RWPE2 (cell line): Measurements from ENCODE around the gene OR52N2.
A peak's percentile ranks its signal among the peaks of the same experiment; 100 is the strongest.

Experiments used
- ATAC-seq: fragments of 200-7000 bp; cut with Tn5 transposase; 3 replicates; pipeline ENCODE4 v1.9.1; 2021; ENCODE audit warnings: low read depth
- DNase-seq: peaks from one replicate; pipeline ENCODE4 v3.0.0-alpha.2; 2020; ENCODE audit warnings: low spot score
- H3K27ac ChIP-seq: fragments of 450-650 bp; 2 replicates; pipeline ENCODE4 v1.5.1; 2017; ENCODE audit warnings: mild to moderate bottlenecking; ENCODE audit not compliant: poor library complexity, severe bottlenecking
- H3K27me3 ChIP-seq: fragments of 250-450 bp; sonication (Bioruptor Pico); 2 replicates; pipeline ENCODE4 v1.5.1; 2021; ENCODE audit warnings: mild to moderate bottlenecking, moderate library complexity; ENCODE audit not compliant: insufficient read depth, poor library complexity, severe bottlenecking
- H3K36me3 ChIP-seq: fragments of 250-450 bp; sonication (Bioruptor Pico); 2 replicates; pipeline ENCODE4 v1.5.1; 2020; ENCODE audit warnings: low read depth, mild to moderate bottlenecking, moderate library complexity
- H3K4me1 ChIP-seq: fragments of 250-450 bp; sonication (Bioruptor Pico); 2 replicates; pipeline ENCODE4 v1.5.1; 2021; ENCODE audit warnings: mild to moderate bottlenecking, moderate library complexity; ENCODE audit not compliant: insufficient read depth, poor library complexity, severe bottlenecking
- H3K4me3 ChIP-seq: fragments of 250-450 bp; sonication (Bioruptor Pico); 2 replicates; pipeline ENCODE4 v1.5.1; 2021; ENCODE audit warnings: mild to moderate bottlenecking, moderate library complexity; ENCODE audit not compliant: severe bottlenecking
- H3K9me3 ChIP-seq: fragments of 250-450 bp; sonication (Bioruptor Pico); 2 replicates; pipeline ENCODE4 v1.5.1; 2021; ENCODE audit warnings: mild to moderate bottlenecking, moderate library complexity; ENCODE audit not compliant: severe bottlenecking
- CTCF ChIP-seq: fragments of 450-650 bp; IDR thresholded peaks from one replicate; pipeline ENCODE4 v1.5.1; 2017; ENCODE audit warnings: mild to moderate bottlenecking, moderate library complexity; ENCODE audit not compliant: poor library complexity, severe bottlenecking

Gene OR52N2

DNA sequence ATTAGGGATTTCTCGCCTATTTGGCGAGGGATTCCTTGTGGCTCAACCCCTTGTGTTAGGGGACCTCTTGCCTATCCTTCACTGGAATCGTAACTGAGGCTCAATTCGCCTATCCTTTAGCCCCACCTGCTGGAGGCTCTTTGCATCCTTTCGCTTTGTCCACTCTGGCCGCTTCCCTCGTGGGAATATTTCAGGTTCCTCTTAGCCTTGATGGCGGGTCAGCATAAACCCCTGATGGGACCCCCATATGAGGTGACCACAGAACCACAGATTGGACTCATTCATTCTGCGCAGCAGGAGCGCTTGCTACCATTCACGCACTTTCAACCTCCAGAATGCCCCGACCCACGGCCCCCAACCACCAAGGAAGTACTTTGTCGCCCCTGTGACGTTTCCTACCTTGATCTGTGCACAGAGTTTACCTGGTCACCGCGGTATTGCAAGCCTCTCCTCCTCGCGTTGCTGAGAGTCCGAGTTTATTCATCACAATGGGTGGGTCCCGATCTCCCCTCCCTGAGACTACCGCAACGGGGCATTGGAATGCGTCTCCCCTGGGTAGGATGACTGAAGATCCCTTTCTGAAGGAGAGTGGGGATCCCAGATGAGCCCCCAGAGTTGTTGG is at the start of gene OR52N2:
Gene OR52N2, plus strand, starts transcription at position 425 of the 622 bp plus-strand sequence. CDS start 11,412 bp downstream, outside the sequence.
- Histone ChIP-seq H3K36me3 (no peaks in the 10 kb centered on the region), H3K27ac (no peak within 1 kb of the TSS), H3K4me3 (peak within 1 kb of the TSS; percentile 26), H3K27me3 (peaks cover 17% of the 10 kb centered on the region), H3K4me1 (no peaks in the 10 kb centered on the region), H3K9me3 (no peaks in the 10 kb centered on the region)
- no peak for DNase-seq
- TF ChIP-seq CTCF: peak; percentile 78
- ATAC-seq: peak; percentile 88

GRCh38 chr11:5767056-5767455 is 41.7 kb upstream of the OR52N2 start:
- H3K9me3 ChIP-seq: no peaks in the 10 kb centered on the region
- no peak for TF ChIP-seq CTCF
- no peak for DNase-seq

GRCh38 chr11:5783255-5783654 is 25.5 kb upstream of the OR52N2 start, which contains the start of gene OR52N5:
Gene OR52N5 (minus strand): TSS chr11:5783355. CDS start chr11:5778634, 4,721 bp downstream.
- no peak within 1 kb of the TSS for H3K27ac ChIP-seq
- no peaks in the 10 kb centered on the region for H3K4me1 ChIP-seq
- ATAC-seq (no peak), DNase-seq (no peak)
- no peak within 1 kb of the TSS for H3K4me3 ChIP-seq
- TF ChIP-seq CTCF: no peak
- H3K36me3 ChIP-seq: no peaks in the 10 kb centered on the region
- H3K27me3 ChIP-seq: no peaks in the 10 kb centered on the region
- no peaks in the 10 kb centered on the region for H3K9me3 ChIP-seq

More at GRCh38 chr11:5767056-5767455, 41.7 kb upstream of the OR52N2 start:
- no peaks in the 10 kb centered on the region for H3K4me1 ChIP-seq
- no peaks in the 10 kb centered on the region for H3K27me3 ChIP-seq
- no peaks in the 10 kb centered on the region for H3K36me3 ChIP-seq
- H3K27ac ChIP-seq: no peak overlapping the region
- ATAC-seq: no peak
- no peak overlapping the region for H3K4me3 ChIP-seq

DNA sequence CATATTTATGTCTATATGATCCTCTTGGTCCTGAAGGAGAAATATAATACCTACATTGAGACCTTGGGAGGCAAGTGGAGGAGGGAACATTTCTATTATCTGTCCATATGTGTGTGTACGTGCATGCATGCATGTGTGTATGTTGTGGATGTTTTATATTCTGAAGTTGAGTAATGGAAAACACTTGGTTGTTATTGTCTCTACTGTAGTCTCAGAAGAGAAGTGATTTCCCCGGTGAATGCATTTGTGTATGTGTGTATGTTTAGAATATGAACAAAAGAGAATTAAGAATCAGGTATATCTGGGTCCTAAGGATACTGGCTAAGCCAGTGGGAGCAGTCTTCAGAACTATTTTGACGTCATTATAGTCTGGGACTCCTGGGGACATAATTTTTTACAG is 17.6 kb upstream of the OR52N2 start, which contains the start of gene OR52N1:
Gene OR52N1, minus strand, starts transcription at position 101 of the 400 bp plus-strand sequence. CDS start 2,449 bp downstream, outside the sequence.
- no peak for TF ChIP-seq CTCF
- no peak for ATAC-seq
- H3K4me1 ChIP-seq: no peaks in the 10 kb centered on the region
- H3K9me3 ChIP-seq: peaks cover 2% of the 10 kb centered on the region
- H3K36me3 ChIP-seq: no peaks in the 10 kb centered on the region
- no peak within 1 kb of the TSS for H3K27ac ChIP-seq
- no peak within 1 kb of the TSS for H3K4me3 ChIP-seq
- no peak for DNase-seq
- no peaks in the 10 kb centered on the region for H3K27me3 ChIP-seq

DNA sequence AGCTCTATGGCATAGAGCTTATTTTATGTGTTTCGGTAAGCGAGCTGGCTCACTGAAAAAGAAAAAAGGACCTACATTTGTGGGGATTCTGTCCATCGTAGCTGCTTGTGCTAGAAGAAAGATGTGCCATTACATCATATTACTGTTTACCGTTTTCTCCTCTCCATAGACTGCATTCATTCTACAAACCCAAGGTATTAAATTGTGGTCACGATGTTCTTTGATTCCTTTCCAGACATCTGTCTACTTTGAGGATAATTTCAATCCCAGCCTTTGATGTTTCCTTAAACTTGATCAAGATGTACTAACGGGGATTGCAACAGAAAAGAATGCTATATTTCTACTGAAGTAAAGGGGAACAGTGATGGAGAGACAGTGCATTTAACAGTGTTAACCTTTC is 12.2 kb upstream of the OR52N2 start:
- no peak for TF ChIP-seq CTCF
- DNase-seq (no peak), ATAC-seq (no peak)
- Histone ChIP-seq H3K4me3 (no peak overlapping the region), H3K4me1 (no peaks in the 10 kb centered on the region), H3K9me3 (peaks cover 2% of the 10 kb centered on the region), H3K36me3 (no peaks in the 10 kb centered on the region), H3K27me3 (peaks cover 4% of the 10 kb centered on the region), H3K27ac (no peak overlapping the region)
